ENCODE data around the gene NCAM2.

Gene NCAM2

GRCh38 chr21:21067375-21067774 is 69.2 kb downstream of the NCAM2 start:
- no peak for TF ChIP-seq CTCF (IDR thresholded peaks at IDR 0.05; ENCODE audit: borderline replicate concordance, insufficient read depth, low read depth, low read length)
- no peak overlapping the region for H3K4me3 ChIP-seq (ENCODE audit: low read depth, low read length)

- no peak for TF ChIP-seq CTCF (IDR thresholded peaks at IDR 0.05; ENCODE audit: borderline replicate concordance, insufficient read depth, low read depth, low read length)
- H3K4me3 ChIP-seq (ENCODE audit: low read depth, low read length) = no peak overlapping the region
These were observed 76.1 kb downstream of the NCAM2 start for GRCh38 chr21:21074305-21074704.

GRCh38 chr21:21076051-21076450 is 77.8 kb downstream of the NCAM2 start:
- no peak overlapping the region for H3K4me3 ChIP-seq (ENCODE audit: low read depth, low read length)
- no peak for TF ChIP-seq CTCF (IDR thresholded peaks at IDR 0.05; ENCODE audit: borderline replicate concordance, insufficient read depth, low read depth, low read length)

- TF ChIP-seq CTCF (IDR thresholded peaks at IDR 0.05; ENCODE audit: borderline replicate concordance, insufficient read depth, low read depth, low read length) = no peak
- H3K4me3 ChIP-seq (ENCODE audit: low read depth, low read length) = no peak overlapping the region
These were observed 78.3 kb downstream of the NCAM2 start for GRCh38 chr21:21076491-21076890.

- no peak for TF ChIP-seq CTCF (IDR thresholded peaks at IDR 0.05; ENCODE audit: borderline replicate concordance, insufficient read depth, low read depth, low read length)
- no peak overlapping the region for H3K4me3 ChIP-seq (ENCODE audit: low read depth, low read length)
These were observed 81.4 kb downstream of the NCAM2 start for GRCh38 chr21:21079646-21080045.

- TF ChIP-seq CTCF (IDR thresholded peaks at IDR 0.05; ENCODE audit: borderline replicate concordance, insufficient read depth, low read depth, low read length) = no peak
These were observed 86.0 kb downstream of the NCAM2 start for GRCh38 chr21:21084179-21084578.

DNA sequence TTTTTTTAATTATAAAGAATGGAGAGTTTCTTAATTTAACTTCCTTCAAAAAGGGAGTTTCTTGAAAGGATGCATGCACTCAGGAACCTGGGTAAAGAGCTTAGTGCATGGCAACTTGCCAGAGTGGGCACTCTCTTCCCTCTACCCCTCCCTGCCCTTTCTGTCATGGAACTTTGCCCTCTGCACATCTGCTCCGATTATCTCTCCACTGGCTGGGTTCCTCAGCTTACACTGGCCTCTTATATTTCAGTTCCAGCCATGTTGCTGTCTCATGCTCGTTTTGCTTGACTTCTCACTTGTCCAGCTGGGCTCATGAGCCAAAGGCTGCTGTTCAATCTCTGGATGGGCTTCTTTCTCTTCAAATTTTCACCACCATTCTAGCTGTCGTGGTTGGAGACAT is 87.0 kb downstream of the NCAM2 start:
- no peak for TF ChIP-seq CTCF (IDR thresholded peaks at IDR 0.05; ENCODE audit: borderline replicate concordance, insufficient read depth, low read depth, low read length)
- H3K4me3 ChIP-seq (ENCODE audit: low read depth, low read length) = no peak overlapping the region

More at GRCh38 chr21:21084179-21084578, 86.0 kb downstream of the NCAM2 start:
- H3K4me3 ChIP-seq (ENCODE audit: low read depth, low read length) = no peak overlapping the region
